Nephron progenitor cell (in vitro differentiated cells): ENCODE measurements around the gene XYLB.
A peak's percentile ranks its signal among the peaks of the same experiment; 100 is the strongest.

Source experiments
- DNase-seq: peaks from one replicate; pipeline ENCODE4 v3.0.0; 2021
- H3K27ac Mint-ChIP-seq: 2 replicates; pipeline ENCODE4 v1.8.0; 2021; ENCODE audit warnings: mild to moderate bottlenecking, moderate library complexity, mixed read lengths
- H3K27me3 Mint-ChIP-seq: 2 replicates; pipeline ENCODE4 v1.8.0; 2021; ENCODE audit warnings: mild to moderate bottlenecking, low read depth, mixed read lengths; ENCODE audit not compliant: poor library complexity
- H3K36me3 Mint-ChIP-seq: 2 replicates; pipeline ENCODE4 v1.8.0; 2021; ENCODE audit warnings: low read depth, mixed read lengths
- H3K4me1 Mint-ChIP-seq: 2 replicates; pipeline ENCODE4 v1.8.0; 2021; ENCODE audit warnings: mixed read lengths
- H3K4me3 Mint-ChIP-seq: 2 replicates; pipeline ENCODE4 v1.8.0; 2021; ENCODE audit warnings: mild to moderate bottlenecking, moderate library complexity, mixed read lengths
- H3K9me3 Mint-ChIP-seq: 2 replicates; pipeline ENCODE4 v1.8.0; 2021; ENCODE audit warnings: mild to moderate bottlenecking, moderate library complexity, mixed read lengths
- CTCF ChIP-seq: fragments of 200-600 bp; sonication (generic); IDR thresholded peaks from 2 replicates; pipeline ENCODE4 v1.5.0; 2021; ENCODE audit warnings: antibody characterized with exemption

XYLB gene

GRCh38 chr3:38454178-38454883, 107.7 kb downstream of the XYLB start:
- no peak for TF ChIP-seq CTCF
- peaks cover 9% of the 10 kb centered on the region for H3K27me3 Mint-ChIP-seq
- H3K27ac Mint-ChIP-seq: peak overlapping the region; percentile 98
- H3K36me3 Mint-ChIP-seq: peaks cover 25% of the 10 kb centered on the region
- DNase-seq: peak; percentile 60
- peaks cover 48% of the 10 kb centered on the region for H3K4me1 Mint-ChIP-seq
- peak overlapping the region; percentile 99 for H3K4me3 Mint-ChIP-seq
- peaks cover 14% of the 10 kb centered on the region for H3K9me3 Mint-ChIP-seq

- Mint-ChIP-seq H3K36me3 (peaks cover 28% of the 10 kb centered on the region), H3K27ac (peak overlapping the region; percentile 98), H3K9me3 (peaks cover 14% of the 10 kb centered on the region), H3K4me1 (peaks cover 51% of the 10 kb centered on the region), H3K4me3 (peak overlapping the region; percentile 99), H3K27me3 (peaks cover 9% of the 10 kb centered on the region)
- peak; percentile 92 for DNase-seq
- no peak for TF ChIP-seq CTCF
Observed at GRCh38 chr3:38454884-38455638, 108.5 kb downstream of the XYLB start.

- H3K27me3 Mint-ChIP-seq: peaks cover 5% of the 10 kb centered on the region
- peaks cover 59% of the 10 kb centered on the region for H3K4me1 Mint-ChIP-seq
- H3K4me3 Mint-ChIP-seq: peak overlapping the region; percentile 99
- H3K36me3 Mint-ChIP-seq: peaks cover 30% of the 10 kb centered on the region
- TF ChIP-seq CTCF: no peak
- no peak for DNase-seq
- H3K9me3 Mint-ChIP-seq: peaks cover 11% of the 10 kb centered on the region
- peak overlapping the region; percentile 86 for H3K27ac Mint-ChIP-seq
Observed at GRCh38 chr3:38455639-38456430, 109.2 kb downstream of the XYLB start.

GRCh38 chr3:38457111-38458003, 110.8 kb downstream of the XYLB start:
- no peak for TF ChIP-seq CTCF
- Mint-ChIP-seq H3K27ac (no peak overlapping the region), H3K9me3 (peaks cover 11% of the 10 kb centered on the region), H3K4me3 (peak overlapping the region; percentile 99), H3K4me1 (peaks cover 59% of the 10 kb centered on the region), H3K27me3 (no peaks in the 10 kb centered on the region), H3K36me3 (peaks cover 32% of the 10 kb centered on the region)
- DNase-seq: no peak

GRCh38 chr3:38458796-38459498, 112.4 kb downstream of the XYLB start:
- Mint-ChIP-seq H3K4me1 (peaks cover 51% of the 10 kb centered on the region), H3K9me3 (peaks cover 27% of the 10 kb centered on the region), H3K36me3 (peaks cover 48% of the 10 kb centered on the region), H3K4me3 (no peak overlapping the region), H3K27ac (no peak overlapping the region), H3K27me3 (no peaks in the 10 kb centered on the region)
- DNase-seq: no peak
- no peak for TF ChIP-seq CTCF
